Cortex of kidney (tissue), 1 donor: ENCODE measurements around the gene RAB17.
"Not testable (repeated sequence)": the region's sequence is repeated elsewhere in the genome, so short reads cannot be mapped to it uniquely, and the experiment has no call there.

Experiments used
- DNase-seq: peaks from one replicate; lab custom pipeline; 2025; lab: John Stamatoyannopoulos, UW

RAB17 gene

DNA sequence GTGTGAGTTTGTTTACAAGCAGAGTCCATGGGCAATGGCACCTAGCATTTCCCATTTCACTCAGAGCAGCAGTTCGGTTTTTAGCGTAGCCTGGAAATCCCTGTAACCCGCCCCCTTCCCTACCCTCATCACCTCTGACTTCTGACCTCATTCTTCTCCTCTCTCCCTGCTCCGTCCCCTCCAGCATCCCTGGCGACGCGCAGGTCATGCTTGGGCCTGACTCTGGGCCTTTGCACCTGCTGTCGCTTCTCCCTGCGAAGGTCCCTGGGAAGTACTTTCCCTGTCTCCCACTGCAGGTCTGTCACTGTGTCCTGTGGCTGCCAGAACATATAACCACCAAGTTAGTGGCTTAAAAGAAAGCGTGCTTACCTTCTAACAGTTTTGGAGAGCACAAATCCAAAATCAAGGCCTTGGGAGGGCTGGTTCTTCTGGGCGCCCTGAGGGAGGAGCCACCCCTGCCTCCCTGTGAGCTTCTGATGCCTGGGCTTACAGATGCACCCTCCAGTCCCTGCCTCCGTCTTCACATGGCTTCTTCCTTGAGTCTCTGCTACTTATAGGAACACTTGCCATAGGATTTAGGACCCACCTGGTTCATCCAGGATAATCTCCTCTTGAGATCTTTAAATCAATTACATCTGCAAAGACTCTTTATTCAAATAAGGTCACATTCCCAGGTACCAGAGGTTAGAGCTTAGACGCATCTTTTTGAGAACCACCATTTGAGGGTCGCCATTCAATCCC is 8.1 kb upstream of the RAB17 start:
- no peak for DNase-seq

DNA sequence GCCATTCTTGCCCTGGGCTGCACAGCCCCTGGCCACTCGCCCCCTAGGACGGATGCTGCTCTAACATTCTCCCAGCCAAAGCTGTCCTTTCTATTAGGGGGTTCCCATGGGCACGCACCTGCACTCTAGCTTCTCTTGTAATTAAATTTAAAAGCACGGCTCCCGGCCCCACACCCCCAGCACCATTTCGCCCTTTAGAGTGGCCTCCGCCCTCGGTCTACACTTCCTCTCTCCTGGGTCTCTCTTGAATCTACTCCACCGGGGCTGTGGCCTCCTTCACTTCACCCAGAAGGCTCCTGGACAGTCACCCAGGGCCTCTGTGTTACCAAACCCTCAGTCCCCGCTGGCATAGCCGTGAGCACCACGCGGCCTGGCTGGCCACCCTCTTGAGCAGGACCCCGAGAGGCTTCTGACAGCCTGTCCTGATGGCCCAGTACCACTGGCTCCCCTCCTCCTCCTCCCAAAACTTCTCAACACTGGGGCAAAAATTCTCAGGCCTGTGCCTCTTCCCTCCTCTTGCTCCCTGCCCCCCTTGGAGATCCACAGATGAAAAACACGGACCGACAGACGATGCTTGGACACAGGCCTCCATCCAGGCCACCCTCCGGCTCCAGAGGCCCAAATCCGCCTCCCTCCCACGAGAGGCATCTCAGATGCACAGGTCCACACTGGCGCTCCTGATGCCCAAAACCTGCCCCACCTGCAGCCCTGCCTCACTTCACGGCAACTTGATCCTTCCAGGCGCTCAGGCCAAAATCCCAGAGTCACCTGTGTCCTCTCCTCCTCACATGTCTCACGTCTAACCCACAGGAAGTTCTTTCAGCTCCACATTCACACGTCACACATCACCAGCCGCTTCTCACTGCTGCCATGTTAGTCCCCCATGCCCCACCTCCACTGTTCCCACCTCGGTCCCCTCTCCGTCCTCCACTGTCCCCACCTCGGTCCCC is 6.9 kb upstream of the RAB17 start:
- no peak for DNase-seq

DNA sequence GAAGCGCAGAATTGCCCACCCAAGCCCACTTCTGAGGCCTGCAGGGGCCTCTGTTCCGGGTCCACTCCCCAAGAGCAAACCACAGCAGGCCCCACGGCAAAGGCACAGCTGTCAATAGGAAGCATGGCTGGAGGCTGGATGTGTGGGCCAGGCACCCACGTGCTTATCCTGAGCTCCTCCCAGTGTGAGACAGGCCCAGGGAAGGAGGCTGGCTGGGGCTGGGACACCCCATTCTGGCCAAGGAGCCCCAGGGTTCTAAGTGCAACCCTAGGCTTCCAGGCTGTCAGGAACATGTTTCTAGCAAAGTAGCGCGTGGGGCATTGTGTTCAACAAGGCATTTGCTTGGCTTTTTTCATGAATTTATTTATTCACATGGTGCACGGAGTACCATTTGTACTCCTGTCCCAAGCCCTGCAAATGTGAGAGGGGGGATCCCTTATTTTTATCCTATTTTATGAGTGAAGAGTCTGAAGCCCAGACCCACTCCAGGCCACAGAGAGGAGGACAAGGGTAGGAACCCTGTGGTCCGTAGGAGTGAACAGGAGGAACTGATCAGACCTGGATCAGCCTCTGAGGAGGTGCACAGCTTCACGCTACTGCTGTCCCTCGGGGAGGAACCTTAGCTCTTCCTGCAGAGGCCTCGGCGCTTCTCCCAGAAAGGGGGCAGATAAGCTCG is 6.1 kb upstream of the RAB17 start:
- DNase-seq = no peak

DNA sequence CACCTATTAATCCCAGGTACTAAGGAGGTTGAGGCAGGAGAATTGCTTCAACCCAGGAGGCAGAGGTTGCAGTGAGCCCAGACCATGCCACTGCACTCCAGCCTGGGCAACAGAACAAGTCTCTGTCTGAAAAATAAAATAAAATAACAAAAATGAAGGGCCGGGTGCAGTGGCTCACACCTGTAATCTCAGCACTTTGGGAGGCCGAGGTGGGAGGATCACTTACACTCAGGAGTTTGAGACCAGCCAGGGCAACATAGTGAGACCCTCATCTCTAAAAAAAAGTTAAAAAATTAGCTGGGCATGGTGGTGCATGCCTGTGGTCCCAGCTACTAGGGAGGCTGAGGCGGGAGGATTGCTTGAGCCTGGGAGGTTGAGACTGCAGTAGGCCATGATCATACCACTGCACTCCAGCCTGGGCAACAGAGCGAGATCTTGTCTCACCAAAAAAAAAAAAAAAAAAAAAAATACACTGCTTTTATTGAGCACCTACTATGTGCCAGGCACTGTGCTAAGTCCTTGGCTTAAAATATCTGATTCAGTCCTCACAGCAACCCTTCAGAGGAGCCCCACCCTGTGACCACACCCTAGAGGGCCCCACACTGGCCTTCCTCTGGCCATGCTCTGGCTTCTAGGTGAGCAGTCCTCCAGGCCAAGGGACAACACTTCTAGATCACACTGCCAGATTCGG is 5.4 kb upstream of the RAB17 start:
- not testable (repeated sequence) for DNase-seq

DNA sequence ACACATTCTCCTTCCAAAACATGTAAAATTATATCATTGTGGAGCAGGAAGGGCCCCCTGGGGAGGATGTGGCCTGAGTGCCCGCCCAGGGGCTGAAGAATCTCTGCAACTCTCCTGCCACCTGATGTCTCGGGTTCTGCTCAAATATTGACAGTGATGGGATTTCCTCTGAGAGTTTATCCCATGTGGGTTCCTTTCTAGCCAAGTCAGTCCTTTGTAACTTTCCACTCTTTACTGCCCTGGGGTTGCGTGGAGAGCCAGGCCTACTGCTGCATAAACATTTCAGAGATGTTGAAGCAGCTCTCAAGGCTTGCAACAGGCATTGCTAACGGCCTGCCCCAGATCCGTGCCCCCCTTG is 4.0 kb upstream of the RAB17 start:
- no peak for DNase-seq

DNA sequence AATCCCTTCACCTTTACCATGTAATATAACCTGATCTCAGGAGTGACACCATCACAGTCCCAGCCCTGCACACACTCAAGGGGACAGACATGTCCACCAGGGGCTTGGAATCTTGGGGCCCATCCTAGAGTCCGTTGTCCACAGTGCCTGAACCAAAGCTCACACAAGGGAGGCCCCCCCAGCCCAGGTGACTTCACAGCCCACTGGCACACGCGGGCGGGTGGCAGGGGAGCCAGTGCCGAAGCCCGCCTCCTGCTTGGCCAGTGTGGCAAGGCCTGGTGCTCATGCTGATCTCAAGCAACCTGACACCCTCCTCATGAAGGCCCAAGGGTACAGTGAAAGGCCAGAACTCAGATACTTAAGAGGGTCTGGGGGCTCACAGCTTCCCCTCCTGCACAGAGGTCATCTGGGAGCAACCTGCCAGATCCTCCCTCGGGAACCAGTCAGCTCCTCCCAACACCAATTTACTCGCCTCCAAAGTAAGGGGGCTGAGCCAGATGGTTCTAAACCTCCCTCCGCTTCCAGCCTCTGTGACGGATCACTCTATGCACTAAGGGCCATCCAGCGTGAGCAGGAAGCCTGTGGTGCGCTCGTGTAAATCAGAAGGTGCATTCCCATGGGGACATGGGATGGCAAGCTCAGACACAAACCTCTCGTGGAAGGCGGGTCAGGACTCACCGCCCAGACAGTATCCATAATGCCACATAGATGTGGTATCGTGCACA is 3.2 kb upstream of the RAB17 start:
- no peak for DNase-seq

DNA sequence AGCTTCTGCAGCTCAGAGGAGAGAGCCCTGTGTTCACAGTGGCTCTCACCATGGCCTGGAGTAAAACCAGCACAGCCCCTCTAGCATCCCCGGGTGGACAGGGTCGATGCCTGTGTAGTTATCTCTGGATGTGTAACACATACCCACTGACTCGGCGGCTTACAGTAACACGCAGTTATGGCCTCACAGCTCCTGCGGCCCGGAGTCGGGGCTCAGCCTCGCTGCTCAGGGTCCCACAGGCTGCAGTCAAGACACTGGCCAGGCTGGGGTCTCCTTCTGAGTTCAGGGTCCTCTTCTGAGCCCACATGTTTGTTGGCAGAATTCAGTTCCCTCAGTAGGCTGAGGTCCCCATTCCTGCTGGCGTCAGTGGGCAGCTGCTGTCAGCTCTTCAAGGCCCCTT is 2.5 kb upstream of the RAB17 start:
- DNase-seq = no peak

DNA sequence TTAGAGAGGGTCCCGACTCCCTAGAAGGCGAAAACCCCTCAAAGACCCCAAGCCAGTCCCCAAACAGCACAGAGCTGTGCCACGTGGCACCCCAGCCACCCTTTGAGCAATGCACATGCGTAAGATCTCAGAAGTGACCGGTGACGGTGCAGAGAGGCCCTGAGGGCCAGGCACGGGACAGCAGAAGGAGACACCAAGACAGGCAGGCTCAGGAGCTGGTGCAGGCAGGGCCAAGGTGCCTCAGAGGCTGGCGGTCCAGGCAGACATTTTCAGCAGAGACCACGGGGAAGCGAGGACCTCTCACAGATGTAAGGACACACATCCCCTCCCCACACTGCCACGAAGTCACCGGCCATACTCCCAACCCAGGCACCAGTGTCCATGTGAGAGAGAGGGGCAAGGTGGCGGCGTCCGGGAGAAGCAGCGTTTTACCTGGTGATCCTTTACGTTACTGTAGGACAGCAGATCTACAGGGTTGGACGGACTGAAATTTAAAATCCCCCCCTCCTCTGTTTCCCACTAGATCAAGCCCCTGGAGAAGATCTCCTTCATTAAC is 2.0 kb upstream of the RAB17 start:
- no peak for DNase-seq

DNA sequence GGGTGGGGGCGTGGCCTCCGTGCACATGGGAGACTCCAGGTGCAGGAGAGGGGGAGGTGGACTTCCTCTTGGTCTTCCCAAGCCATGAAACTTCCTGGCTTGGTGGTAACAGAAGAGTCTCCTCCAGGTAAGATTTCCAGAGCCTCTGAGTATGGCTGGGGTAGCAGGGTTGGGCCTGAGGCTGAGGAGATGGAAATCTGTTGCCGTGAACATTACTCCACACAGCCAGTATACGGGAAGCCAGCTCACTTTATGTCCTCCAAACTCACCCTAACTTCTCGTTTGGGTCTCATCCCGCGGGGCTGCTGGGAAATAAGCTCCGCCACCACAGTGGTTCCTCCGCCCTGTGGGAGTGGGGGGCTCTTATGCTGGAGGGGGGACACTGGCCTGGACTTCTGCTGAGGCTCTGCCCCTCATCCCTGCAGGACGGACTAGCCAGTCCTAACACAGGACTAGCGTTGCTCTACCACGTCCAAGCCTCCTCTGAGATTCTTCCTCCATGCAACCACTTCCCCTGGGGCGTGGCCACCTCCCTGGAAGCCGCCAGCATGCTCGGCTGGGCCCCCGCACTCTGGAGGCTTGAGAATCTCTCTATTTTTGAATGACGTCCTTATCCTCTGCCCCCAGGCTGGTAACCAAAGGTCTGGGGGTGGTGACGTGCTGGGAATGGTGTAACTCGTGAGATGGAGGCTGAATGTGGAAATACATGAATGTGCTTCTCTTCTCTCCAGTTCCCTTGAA is 777 bp upstream of the RAB17 start:
- no peak for DNase-seq

DNA sequence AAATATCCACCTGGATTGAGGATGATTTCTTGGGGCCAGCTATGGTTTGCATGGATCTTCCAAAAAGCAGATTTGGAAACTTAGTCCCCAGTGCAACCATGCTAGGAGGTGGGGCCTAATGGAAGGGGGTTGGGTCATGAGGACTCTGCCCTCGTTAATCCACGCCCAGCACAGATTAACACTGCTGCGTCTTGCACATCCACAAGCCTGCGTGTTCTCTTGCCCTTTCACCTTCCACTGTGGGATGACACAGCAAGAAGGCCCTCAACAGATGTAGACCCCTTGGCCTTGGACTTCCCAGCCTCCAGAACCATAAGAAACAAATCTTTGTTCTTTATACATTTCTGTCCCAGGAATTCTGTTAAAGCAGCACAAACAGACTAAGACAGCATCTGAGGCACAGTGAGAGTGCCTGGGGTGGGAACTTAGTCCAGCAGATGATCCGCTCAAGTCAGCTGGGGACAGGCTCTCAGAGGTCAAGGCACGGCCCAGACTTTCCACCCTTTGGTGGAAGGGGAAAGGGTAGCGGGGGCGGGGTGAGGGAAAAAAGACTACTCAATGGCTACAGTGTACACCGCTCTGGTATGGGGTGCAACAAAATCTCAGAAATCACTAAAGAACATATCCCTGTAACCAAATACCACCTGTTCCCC is 2.4 kb downstream of the RAB17 start:
- no peak for DNase-seq

DNA sequence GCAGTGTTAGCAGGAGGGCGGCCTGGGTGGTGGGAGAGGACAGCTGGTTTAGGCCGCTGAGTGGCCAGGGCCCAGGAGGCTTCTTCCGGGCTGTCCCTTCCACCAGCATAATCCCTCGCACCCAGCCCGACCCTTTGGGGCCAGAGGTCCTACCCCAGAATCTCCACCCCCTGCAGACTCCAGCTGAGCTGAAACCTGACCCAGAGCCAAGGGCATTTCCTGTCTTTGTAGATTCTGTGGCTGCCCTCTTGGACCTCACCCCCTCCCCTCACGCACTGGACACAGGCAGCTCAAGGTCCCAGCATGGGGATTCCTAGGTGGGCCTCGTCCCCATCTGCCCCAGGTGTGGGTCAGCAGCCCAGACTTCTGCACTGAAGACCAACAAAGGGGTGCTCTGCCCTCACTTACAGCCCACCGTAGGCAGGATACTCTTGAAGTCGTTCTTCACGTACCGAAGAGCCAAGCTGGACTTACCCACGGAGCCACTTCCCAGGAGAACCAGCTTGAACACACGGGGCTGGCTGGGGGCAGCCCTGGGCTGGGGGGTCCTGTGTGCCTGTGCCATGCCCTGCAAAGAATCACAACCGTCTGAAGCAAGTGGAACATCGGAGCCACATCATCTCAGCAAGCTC is 4.8 kb downstream of the RAB17 start:
- no peak for DNase-seq

DNA sequence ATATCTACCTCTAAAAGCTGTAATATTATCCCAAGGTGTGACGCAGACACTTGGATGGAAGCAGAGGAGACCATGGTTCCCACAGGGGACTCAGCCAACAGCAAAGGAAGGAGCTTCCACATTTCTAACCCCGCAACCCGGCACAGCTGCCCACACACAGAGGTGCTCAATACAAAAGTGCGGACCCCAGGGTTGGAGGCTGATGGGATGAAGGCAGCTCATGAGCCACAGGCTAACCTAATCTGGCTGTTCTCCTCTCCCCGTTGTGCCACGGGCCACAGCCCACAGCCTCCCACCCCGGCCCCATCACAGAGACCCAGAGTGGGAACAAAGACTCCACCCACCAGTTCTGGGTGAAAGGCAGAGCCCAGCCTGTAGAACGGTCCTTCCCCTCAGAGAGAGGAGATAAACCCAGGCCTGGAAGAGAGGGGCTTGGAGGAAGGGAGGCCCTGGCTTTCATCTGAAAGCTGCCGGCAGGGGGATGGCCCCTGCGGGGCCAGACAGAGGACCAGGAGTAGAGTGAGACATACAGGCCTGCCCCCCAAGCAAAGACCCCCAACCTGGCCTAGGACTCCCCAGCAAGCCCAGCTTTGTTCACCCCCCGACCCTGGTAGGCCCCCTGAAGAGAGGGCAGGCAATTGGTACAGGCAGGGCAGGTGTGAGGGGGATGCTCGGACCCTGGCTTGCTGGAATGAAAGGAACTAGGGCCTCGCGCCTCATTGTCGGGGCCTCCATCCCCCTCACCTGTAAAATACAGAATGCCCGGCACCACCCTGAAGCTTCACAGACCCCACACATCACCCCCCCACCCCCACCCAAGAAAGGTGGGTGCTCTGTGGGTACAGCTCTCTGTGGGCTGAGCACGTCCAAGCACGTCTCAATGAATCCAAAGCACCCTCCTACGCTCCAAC is 6.9 kb downstream of the RAB17 start:
- no peak for DNase-seq

DNA sequence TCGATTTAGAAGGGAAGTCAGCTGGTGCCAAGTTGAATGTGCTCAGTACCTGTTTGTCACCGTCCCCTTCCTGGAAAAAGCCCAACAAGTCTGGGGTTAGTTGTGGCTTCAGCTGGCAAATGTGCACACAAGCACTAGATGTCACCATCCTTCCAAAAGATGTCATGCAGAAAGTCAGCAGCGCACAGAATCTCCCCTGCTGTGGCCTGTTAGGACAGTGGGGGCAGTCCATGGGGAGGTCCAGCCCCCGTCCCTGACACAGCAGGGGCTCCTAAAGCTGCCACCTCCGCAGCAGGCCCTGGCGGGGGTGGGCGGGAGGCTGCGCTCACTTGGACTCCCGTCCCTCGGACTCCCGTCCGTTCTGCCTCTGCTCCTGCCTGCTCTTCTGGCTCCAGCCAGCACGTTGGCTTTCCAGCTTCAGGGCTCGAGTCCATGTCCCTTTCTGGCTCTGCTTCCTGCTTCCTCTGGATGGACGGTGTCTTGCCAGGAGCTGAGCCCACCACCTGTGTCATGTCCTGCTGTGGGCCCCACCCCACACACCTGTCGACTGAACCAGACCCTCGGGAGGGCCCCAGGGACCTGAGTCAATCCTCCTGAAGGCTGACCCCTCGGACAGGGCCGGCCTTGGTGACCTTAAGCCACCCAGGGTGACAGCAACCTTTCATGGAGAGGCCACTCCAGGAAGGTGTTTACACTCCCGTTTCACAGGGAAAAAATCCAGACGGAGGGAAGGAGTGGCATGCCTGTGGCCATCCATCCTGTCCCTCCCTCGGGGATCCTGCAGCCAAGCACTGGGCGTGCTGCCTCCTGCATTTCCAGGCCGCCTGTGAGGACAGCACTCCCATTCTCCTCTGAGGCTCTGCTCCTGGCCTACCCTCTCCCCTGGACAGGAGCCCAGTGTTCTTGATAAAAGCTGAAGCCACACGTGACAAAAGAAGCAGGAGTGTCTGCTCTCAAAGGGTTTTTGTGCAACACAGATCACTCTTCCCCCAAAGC is 8.5 kb downstream of the RAB17 start:
- DNase-seq = no peak

DNA sequence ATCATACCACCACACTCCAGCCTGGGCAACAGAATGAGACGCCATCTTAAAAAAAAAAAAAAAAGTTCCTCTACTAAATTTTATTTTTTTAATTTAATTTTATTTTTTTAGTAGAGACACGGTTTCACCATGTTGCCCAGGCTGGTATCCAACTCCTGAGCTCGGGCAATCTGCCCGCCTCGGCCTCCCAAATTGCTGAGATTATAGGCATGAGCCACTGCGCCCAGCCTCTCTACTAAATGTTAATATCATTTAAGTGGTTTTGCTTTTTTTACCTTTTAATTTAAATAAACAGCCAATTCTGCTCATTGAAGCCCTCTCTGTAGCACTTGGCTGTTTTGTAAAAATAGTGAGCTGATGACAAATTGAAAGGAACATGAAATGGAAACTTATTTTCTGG is 9.2 kb downstream of the RAB17 start:
- no peak for DNase-seq

DNA sequence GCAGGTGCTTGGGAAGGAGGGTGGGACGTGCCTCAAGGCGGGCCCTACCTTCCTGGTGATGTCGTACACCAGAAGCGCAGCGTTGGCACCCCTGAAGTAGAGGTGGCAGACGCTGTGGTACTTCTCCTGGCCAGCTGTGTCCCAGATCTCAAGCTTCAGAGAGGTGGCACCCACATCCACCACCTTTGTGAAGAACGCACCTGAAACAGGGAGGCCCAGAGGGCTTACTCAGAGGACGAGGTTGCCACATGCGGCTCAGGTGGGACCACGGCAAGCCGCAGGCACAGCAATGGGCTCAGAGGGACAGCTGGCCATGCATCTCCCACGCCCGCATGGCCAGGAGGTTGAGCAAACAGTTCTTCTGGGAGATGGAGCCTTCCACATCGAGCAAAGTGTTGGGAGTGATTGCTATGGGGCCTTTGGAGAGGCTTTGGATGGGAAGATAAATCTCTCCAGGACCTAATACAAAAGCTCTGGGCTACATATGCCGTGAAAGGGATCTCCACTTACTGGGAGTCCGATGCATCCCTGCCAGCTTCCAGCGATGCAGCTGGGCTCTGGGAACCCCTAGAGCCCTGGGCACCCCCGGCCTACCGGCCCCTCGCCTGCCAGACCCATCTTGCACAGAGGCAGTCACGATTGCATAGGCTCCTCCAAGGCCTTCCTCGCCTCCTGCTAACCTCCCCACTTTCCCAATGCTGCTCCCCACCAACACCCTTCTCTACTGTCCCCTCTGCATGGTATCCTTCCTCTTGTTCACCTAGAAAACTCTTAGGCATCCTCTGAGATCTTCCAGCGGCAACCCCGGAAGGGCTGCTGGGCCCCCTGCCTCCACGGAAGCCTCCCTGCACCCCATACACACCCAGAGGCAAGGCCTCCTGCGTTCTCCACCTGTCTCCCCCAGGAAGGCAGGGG is 12.3 kb downstream of the RAB17 start:
- DNase-seq = no peak

DNA sequence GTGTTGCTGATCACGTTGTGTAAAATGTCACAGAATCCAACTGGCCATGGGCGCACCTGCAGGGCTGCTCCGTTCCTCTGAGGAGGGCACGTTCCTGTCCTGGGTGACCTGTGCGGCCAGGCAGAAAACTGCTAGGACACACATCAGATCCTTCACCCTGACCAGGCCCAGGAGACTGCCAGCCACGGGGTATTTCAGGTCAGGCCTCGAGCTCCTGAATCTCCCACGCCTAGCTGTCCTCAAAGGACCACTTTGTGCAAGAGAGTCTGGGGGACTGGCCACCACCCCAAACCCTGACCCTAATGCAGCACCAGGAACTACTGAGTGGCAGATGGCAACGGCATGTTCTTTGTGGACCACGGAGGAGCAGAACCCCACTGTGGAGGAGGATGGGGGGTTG is 13.1 kb downstream of the RAB17 start:
- no peak for DNase-seq
